GM21515 (cell line): ENCODE results near the gene GHRH.

Experiments
- ATAC-seq: cut with Tn5 transposase; IDR thresholded peaks from one replicate; pipeline ENCODE4 v1.9.1; 2021; ENCODE audit not compliant: unreplicated experiment

Gene GHRH

DNA sequence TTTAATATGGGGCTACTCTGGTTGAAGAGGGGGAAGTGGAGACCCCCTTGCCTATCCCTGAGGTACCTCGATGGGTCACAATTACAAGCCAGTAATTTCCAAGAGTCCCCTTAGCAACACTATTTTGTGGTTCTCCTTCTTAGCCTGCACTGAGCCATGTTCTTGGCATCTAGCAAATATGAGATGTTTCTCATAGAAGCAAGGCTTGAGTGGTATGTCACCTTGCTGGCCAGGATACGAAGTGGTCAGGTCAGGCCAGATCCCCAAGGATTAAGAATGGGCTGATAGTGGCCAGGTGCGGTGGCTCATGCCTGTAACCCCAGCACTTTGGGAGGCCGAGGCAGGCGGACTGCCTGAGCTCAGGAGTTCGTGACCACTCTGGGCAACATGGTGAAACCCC is 2.1 kb upstream of the GHRH start:
- no peak for ATAC-seq

DNA sequence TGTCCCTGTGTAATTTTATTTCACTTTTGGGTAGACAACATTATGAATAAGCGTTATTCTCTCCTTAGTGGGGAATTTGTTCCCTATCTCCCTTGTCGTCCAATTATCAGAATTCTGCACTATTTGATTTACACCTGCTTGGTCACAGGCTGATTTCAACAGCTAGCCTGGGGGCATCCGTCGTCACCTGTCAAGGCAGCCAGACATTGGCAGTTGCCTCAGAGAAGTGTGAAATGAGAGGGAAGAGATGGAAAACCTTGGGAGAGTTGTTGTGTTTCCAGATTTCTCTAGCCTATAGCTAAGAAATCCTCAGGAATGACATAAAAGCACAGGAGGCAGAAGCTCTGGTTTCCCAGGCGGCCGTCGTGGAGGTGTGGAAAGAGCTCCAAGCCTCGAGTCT is 891 bp upstream of the GHRH start:
- no peak for ATAC-seq

DNA sequence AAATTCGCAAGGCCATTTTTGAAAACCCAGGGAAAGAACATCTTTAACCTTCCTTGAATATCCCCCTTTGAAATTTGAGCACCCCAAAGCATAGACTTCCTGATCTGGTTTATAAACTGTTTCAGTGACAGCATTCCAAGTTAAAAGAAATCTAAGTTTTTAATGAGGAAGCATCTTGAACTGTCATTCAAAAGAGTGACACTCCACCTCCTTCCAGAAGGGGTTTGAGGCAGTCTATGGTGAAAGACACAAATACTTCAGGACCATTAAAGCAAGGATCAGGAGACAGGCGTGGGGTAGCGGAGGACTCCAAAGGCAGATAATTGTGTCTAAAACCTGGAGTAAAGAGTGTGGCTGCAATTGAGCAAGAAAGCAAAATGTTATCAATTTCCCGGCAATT is 691 bp downstream of the GHRH start:
- no peak for ATAC-seq

DNA sequence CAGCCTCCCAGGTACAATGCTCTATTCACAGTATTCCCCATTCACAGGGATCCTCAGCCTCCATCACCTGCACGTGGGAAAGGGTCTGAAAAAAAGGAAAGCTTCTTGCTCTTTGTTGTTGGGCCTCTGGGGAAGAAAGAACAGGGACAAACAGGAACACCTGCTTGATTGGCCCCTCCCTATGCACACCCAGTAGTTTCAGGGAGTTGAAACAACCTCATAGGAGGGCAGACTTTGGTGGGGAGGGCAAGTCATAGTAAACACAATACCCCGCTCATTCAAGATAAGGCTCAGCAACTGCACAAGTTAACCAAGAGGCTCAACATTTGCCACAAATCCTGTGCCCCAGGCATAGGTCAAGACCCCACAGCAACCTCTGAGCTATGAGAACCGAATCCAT is 1.7 kb downstream of the GHRH start:
- ATAC-seq: no peak

DNA sequence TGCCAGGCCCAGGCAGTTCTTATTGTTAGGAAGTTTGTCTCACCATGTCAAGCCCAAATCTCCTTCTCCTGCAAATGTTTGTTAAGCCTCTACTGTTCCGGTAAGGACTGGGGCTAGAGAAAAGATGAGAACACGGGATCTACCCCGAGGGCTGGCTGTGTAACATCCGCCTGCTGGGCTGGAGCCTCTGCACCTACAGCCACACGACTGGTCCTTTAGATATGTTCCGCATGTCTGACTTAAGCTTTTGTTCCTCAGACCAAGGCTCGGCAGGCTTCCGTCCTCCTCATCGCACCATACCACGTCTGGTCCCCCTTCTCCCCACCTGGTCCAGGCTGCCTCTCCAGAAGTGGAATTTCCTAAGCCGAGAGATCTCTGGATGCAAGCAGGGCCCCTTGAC is 2.6 kb downstream of the GHRH start:
- no peak for ATAC-seq

DNA sequence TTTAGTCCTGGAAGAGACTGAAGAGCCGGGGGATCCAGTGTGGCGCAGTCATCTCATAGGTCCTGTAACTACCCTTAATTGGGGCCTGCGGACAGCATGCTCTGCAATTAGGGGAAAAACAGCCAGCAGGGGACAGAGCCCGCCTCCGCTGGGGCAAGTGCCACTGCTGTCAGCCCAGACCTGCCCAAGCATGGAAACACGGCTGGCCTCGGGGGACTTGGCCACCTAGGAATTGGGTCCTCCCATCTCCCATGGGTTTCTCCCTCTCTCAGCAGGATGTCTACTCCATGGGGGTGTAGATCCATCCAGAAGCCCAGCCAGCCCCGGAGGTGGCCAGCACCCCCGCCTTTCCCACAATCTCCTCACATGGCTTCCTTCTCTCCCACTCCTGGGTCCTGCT is 3.6 kb downstream of the GHRH start:
- ATAC-seq: no peak

DNA sequence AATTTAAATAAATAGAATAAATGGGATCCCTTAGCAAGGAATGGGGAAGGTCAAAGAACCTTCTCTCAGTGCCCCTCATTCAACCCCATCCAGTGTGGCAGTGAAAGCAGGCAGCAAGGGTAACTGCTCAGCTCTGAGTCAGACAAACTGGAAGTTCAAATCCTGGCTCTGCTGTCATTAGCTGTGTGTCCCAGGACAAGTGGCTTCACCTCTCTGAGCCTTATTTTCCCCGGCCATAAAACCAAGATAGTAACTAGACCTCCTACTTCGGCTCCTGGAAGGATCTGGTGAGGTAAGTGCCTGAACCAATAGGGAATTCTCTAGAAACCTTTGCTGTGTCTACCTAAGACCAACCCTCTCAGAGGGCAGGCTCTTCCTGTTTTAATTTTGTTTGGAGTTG is 4.1 kb downstream of the GHRH start:
- ATAC-seq: no peak

DNA sequence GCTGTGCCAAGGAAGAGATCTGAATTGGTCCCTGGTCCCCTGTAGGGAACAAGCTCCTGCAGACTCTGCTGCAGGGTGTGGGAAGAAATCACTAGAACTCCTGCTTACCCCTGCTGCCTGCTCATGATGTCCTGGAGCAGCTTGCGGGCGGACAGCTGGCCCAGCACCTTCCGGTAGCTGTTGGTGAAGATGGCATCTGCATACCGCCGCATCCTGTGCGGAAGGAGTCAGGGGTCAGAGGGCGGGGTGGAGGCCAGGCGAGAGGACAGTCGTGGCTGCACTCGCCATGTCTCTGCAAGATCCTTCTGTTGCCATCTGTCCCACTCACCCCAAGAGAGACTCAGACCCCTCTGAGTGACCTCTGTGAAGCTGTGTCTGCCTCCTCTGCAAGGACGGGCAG is 5.3 kb downstream of the GHRH start:
- no peak for ATAC-seq

DNA sequence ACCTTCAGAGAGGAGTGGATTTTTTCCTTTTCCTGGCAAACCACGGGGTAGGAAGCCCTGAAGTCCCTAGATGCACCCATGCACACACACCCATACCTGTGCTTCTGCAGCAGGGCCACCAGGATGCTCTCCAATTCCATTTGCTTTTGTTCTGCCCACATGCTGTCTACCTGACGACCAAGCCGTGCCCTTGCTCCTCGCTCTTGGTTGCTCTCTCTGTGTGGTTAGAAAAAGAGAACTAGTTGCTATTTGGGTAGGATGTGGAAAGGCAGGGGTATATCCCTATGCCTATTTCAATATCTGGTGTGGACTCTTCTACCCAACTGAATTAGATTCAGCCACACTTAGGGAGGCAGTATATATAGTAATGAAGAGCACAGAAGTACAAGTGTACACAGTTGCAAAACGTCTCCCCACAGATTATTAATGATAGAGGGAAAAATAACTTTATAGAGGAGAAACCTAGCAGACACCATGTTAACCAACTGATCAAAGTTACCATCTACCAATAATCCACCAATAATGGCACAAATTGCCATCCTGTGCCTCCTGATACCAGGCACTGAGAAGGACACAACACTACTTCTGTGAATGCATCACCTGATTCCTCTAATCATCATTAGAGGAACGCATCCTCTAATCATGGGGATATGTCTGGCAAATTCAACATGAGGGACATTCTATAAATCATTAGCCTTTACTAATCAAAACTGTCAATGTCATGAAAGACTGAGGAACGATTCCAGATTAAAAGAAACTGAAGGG is 7.3 kb downstream of the GHRH start:
- no peak for ATAC-seq

DNA sequence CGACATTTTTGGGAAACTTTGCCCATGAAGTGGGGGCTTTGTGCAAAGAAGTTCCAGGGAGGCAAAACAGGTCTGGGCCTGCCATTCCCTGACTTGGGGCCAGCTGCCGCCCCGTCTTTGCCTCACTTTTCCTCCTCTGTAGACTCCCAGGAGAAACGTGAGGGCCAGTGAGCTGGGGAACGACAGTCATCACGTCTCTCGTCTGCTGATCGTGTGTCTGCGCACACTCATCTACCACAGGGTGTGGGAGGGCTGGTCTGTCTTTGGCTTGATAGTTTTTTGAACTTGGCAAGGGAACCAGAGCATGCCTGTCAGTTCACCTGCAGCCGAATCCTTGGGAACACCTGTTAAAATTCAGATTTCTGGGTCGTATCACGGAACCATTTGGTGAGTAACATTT is 8.5 kb downstream of the GHRH start:
- no peak for ATAC-seq

DNA sequence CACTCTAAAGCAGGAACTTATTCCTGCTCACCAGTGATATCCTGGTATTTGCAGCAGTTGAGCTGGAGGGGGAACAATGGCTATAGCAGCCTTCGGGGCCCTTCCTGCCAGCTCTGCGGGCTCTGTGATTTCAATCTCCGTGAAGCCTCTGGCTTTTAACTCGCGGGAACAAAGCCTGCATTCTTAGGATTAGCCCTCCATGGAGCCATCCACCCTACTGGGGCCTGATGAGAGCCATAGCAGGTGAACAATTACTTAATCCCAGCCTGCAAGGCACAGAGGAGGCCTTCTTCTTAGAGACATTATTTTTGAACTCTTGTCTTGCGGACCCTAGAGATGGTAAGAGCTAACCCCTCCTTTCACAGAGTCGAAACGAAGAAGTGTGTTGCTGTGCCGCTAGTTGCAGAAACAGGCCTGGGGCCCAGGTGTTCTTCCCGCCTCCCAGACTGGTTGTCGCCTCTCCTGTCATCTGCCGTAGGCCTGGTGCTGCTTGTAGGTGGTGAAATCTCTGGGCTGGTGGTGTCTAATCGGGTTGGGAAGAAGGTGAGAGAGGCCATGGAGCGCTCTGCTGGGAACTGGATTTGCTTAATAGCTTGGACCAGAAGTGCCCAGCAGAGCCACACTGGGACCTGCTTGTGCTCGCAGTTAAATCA is 9.7 kb downstream of the GHRH start:
- no peak for ATAC-seq

DNA sequence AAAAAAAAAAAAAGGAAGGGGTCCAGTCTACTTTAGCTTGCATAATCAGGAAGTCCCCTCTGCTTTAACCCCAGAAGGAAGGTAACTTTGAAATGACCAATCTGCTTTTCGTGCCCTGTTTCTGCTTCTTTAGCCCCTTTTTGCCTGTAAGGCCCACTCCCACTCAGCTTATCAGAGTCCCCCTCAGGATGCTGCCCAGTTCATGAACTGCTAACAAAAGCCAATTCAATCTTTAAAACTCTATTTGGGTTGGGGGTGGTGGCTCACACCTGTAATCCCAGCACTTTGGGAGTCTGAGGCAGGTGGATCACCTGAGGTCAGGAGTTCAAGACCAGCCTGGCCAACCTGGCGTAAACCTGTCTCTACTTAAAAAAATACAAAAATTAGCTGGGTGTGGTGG is 12.3 kb downstream of the GHRH start:
- ATAC-seq: no peak

DNA sequence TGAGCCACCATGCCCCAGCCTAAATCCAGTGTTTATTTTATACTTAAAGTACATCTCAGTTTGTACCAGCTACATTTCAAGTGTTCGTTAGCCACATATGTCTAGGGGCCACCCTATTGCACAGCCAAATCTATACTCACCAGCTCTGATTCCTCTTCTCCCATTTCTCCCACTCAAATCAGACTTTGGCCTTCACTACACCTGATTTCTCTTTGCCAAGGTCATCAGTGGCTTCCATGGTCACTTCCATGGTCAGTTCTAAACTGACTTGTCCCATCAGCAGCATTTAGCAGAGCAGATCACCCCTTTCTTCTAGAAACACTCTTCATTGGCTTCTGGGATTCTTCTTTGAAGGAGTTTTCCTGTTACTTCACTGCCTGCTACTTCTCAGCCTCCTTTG is 14.1 kb downstream of the GHRH start:
- no peak for ATAC-seq

DNA sequence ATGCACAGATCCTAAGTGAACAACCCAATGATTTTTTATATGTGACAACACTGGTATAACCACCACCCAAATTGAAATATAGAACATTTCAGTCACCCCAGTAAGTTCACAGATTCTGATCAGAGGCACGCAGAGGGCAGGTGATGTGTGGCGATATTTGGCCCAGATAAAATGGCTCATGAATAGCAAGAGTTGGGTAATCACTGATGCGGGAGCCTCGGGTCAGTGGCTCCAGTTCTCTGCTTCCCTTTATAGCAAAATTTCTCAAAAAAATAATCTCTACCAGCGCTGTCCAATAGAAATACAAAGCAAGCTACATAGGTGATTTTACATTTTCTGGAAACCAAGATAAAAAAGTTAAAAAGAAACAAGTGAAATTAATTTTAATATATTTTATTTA is 14.9 kb downstream of the GHRH start:
- ATAC-seq: no peak

DNA sequence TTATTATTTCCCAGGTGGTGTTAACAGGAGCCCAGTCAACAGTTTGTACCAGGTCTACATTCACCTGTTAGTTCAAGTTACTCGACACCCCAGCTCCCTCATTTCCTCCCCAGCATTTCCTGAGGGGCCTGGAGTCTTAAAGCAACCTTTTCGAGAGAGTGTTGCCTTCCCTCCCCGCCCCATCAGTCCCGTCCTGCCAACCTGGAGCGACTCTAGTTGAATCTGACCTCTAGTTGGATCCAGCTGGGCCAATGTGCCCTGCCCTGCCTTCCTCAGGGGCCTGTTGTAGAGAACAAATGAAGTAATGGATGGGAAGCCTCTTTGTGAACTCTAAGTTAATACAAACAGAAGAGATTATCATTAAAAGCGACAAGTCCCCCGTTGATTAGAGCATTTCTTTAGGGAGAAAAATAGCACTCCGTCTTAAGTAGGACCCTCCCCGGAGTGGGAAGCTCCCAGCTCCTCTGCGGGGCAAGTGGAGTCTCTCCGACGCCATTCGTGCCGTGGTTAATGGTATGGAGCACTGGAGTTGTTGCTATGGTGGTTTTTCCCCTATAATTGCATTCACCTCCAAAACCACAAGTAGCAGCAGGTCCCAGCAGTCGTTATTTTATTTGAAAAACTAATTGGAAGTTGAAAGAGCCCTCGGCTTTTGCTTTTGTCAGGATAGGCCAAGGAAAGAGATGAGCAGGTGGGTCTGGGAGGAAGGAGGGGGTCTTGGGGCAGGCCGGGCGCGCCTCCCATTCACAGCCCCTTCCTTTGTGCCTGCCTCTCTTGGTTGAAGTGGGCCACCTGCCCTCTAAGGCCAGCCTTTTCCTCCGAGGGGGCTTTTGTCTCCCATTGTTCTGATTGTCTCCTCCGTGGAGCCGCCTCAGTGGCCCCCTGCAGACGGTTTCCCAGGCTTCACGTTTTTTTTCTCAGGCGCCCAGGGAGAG is 16.1 kb downstream of the GHRH start:
- no peak for ATAC-seq

DNA sequence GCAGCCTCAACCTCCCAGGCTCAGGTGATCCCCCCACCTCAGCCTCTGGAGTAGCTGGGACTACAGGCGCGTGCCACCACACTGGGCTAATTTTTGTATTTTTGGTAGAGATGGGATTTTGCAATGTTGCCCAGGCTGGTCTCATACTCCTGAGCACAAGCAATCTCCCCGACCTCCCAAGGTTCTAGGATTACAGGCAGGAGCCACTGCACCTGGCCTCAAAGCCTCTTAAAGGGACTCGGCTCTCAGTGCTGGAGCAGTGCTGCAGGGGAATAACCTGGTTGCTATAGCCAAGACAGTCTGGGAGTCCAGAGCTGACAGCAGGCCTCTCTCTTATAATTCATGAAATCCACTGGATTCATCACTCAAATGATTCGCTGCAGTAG is 17.0 kb downstream of the GHRH start:
- no peak for ATAC-seq

DNA sequence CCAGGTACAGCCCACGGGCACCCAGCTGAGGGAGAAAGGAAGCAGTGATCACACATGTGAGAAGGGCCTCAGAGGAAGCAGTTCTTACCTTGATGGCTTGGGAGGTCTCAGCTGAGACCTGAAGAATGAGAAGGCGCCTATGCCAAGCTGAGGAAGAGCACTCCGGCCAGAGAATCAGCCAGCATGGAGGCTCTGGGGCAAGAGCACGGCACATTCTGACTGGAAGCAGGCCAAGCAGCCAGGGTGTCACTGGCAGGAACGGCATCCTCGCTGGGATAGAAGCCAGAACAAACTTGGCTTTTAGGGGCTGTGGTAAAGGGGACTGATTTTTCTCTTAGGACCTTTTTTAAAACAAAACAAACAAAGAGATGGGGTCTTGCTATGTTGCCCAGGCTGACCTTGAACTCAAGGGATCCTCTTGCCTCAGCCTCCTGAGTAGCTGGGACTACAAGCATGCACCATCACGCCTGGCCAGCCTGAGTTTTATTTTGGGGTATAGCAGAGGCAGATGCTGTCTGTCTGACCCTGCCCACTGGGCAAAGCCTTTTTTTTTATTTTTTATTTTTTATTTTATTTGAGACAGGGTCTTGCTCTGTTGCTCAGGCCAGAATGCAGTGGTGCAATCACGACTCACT is 17.6 kb downstream of the GHRH start:
- ATAC-seq: no peak

DNA sequence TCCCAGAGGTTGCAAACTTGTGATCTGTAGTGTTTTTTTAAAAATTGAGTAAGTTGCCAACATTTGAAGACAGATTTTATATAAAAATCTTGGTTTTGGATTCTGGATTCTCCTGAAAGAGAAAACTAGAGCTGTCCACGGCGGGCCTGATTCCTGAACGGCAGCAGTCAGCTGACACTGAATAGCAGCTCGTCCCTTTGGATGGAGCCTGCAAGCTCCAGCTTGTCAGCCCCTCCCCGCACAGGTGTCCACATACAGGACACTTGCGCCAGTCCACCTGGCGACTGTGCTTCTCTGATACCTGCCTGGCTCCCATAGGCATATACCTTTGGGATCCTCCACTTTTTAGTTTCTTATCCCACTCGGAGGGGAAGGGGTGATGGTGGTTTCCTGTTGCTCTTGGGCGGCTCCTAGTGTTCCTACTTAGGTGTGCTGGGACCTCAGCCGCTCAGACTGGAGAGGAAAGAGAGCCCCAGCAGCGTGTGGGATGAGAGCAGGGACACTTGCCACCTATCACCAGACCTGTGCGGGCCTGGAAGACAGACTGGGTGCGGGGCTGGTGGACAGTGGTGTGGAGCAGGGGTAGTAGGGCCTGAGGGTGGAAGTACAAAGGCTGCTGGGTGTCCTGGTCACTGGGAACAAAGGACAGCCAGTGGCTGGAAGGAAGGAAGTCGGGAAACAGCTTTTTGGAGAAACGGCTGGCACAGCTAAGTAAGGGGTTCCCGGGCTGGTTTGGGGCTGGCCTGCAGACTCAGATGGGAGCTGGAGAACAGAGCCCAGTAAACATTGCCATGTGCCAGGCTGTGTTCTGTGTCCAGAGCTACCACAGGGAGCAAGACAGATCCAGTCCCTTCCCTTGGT is 18.3 kb downstream of the GHRH start:
- ATAC-seq: no peak

DNA sequence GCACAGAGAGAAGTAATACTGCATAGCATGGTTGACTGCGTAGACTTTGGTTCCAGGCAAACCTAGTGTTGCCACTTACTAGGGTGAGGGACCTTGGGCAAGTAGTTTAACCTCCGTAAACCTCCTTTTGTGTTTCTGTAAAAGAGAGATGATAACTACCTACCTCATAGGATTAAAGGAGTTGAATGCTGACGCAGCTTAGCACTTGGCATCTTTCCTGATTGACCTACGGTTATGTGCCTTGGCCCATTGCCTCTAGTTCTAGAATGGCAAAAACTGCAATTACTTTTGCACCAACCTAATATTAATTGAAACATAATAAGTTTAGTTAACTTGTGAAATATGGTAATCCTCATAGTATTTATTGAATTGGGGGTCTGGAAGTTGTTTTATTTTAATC is 19.1 kb downstream of the GHRH start:
- ATAC-seq: no peak

DNA sequence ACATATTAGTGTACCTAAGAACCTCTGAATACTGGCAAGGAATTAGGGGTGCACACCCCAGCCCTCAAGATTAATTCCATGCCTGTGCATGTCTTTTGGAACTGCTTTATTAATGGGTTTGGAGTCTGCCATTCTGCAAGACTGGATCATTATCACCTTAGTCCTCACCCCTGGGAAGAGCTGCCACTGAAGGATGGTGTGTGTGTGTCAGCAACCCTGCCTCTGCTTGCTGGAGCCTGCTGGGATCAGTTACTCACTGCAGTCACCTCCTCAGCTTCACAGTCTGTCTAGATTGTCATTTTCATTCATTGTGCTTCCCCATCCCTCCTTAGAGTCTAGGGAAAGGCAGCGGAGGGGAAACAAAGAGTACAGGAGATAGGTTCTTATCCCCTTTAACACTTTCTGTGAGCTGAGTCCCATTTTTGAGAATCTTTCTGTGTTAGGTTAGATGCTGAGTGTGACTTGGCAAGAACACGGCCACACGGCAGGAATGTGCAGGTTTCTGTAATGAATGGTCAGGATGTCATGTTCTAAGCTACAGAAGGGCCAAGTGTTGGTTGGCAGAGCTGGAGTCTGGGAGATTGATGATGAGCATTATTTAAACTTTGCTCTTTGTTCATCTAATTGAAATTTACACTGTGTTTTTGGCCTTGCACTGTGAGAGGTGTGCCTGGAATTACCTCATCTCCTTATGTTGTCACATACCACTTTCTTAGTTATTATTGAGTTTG is 21.1 kb downstream of the GHRH start:
- no peak for ATAC-seq
